K562 (cell line): ENCODE data around the gene FAM167B. TPM values are rescaled to one million over a fixed set of nuclear protein-coding genes. Genes with fewer than 3 reads are reported as not detected.

Experiments used
- AFF1 ChIP-seq, 2 experiments: fragments of 450-650 bp; IDR thresholded peaks; 2 replicates each; pipeline ENCODE4 v1.6.1; 2018; ENCODE audit warnings: mild to moderate bottlenecking in 2 of 2, low read depth in 1 of 2; ENCODE audit not compliant: partially characterized antibody in 2 of 2
- DLX4 ChIP-seq: fragments of 250-450 bp; sonication (Bioruptor Pico); IDR thresholded peaks from 2 replicates; pipeline ENCODE4 v1.6.1; 2021; ENCODE audit warnings: mild to moderate bottlenecking
- HDAC1 ChIP-seq, 2 experiments: fragments of 450-650 bp; IDR thresholded peaks; 2 replicates each; pipeline ENCODE4 v1.6.1; 2016 to 2017; ENCODE audit warnings: inconsistent platforms in 1 of 2, mild to moderate bottlenecking in 1 of 2, moderate library complexity in 1 of 2
- NCOA1 ChIP-seq: fragments of 450-650 bp; IDR thresholded peaks from 2 replicates; pipeline ENCODE4 v1.6.1; 2016; ENCODE audit warnings: low read depth
- NFIC ChIP-seq: fragments of 450-650 bp; IDR thresholded peaks from 2 replicates; pipeline ENCODE4 v1.6.1; 2017; ENCODE audit warnings: mild to moderate bottlenecking, inconsistent platforms
- PCBP1 ChIP-seq: fragments of 200-400 bp; formaldehyde crosslinking; IDR thresholded peaks from 2 replicates; pipeline ENCODE4 v1.6.1; 2018; ENCODE audit warnings: mild to moderate bottlenecking, low read depth, low read length; ENCODE audit not compliant: poor library complexity, severe bottlenecking
- TCF7 ChIP-seq: sonication (generic); IDR thresholded peaks from 2 replicates; pipeline ENCODE4 v1.6.1; 2016; ENCODE audit warnings: antibody characterized with exemption, borderline replicate concordance
- ZNF217 ChIP-seq: sonication (generic); formaldehyde crosslinking; IDR thresholded peaks from 2 replicates; pipeline ENCODE4 v1.8.0; 2022; ENCODE audit warnings: mild to moderate bottlenecking, missing genetic modification reagents
- polyA plus RNA-seq, 8 experiments: library from polyadenylated mRNA; depleted of rRNA in 4 of 8; stranded (reverse) in 5 of 8; unstranded in 3 of 8; fragments of >200 nt; fragmentation: Nextera tagmentation in 2 of 8; fragmentation: Illumina TruSeq in 1 of 8; extraction: Ambion mirVana in 2 of 8; extraction: Trizol in 1 of 8; gene quantifications; 2 replicates each; pipeline versions ENCODE4 v1.2.1 to v1.2.3, GENCODE V29; 2011 to 2014; ENCODE audit warnings: inconsistent platforms in 1 of 8, missing spikeins in 1 of 8
- total RNA-seq, 7 experiments: library from RNA; depleted of rRNA in 6 of 7; stranded (reverse); fragments of >200 nt in 6 of 7; fragmentation: Illumina TruSeq in 2 of 7; extraction: Trizol in 2 of 7; gene quantifications; 2 replicates each; pipeline versions ENCODE4 v1.2.1 to v1.2.3, GENCODE V29; 2011 to 2021; ENCODE audit warnings: low replicate concordance in 1 of 7
- TF ChIP-seq, protein P1 (sequence below): sonication (generic); formaldehyde crosslinking; IDR thresholded peaks from 2 replicates; pipeline ENCODE4 v1.8.0; 2023; ENCODE audit warnings: mild to moderate bottlenecking, missing genetic modification reagents
- TF ChIP-seq, protein P2 (sequence below): sonication (generic); formaldehyde crosslinking; IDR thresholded peaks from 2 replicates; pipeline ENCODE4 v1.8.1; 2022; ENCODE audit warnings: missing genetic modification reagents
- TF ChIP-seq, protein P3 (sequence below): fragments of 150-350 bp; IDR thresholded peaks from 2 replicates; pipeline ENCODE4 v1.6.1; 2014; ENCODE audit warnings: low read depth, mild to moderate bottlenecking, low read length, borderline replicate concordance

The FAM167B gene
- total and polyA plus RNA-seq, 9 of the 15 experiments (the other 6 are each of a cell fraction or from before 2014, with no cell fraction given): not detected

DNA sequence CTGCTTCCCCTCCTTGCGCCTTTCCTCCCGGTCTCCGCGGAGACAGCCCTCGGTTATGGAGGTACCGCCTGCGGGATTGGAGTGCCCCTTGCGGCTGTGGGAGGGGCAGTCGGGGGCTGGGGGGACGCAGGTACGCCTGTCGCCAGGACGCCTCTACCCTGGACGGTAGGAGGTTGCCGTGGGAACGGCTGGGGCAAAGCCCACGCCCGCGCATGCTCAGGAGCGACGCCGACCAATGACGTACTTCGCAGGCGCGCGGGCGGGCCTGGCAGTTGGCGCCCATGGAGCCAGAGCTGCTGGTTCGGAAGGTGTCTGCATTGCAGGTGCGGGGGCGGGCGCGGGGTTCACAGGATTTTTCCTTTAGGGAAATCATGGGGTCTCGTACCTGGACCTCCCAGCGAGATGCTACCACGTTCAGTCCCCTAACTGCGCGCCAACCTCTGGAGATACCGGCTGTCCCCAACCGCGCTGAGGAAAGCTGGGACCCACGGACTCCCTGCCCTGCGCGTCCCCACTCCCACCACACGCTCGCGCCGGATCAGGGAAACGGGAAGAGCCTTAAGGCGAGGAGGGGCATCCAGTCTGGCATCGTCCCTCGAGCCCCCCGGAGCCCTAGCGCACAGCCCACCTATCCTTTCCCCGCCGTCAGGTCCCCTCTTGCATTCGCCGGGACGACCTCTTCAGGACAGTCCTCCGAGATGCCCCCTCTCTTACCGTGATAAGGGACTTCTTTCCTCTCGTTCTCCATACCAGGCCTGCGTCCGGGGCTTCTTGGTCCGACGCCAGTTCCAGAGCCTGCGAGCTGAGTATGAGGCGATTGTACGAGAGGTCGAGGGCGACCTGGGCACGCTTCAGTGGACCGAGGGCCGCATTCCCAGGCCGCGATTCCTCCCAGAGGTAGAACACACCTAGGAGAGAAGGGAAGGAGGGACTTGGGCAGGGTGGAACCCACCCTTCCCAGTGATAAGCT is 41.3 kb upstream of the FAM167B start, which contains the start of gene IQCC (continued):
- TF ChIP-seq HDAC1 (IDR thresholded peaks at IDR 0.05) (peak; percentile 52 to 90; a peak in 3 of 4 replicates), DLX4 (no peak), NCOA1 (0 out of 2 replicates have a peak, but pooled peaks have one; percentile 17), TCF7 (peak; percentile 22; the same call in 1 of the 2 replicates), AFF1 (IDR thresholded peaks at IDR 0.05; ENCODE audit: low read depth in 1 of 2, partially characterized antibody in 2 of 2) (no peak), ZNF217 (CRISPR knock-in tag) (0 out of 2 replicates have a peak, but pooled peaks have one; percentile 67), NFIC (peak; percentile 43), PCBP1 (no peak)
- TF ChIP-seq, protein P1, sequence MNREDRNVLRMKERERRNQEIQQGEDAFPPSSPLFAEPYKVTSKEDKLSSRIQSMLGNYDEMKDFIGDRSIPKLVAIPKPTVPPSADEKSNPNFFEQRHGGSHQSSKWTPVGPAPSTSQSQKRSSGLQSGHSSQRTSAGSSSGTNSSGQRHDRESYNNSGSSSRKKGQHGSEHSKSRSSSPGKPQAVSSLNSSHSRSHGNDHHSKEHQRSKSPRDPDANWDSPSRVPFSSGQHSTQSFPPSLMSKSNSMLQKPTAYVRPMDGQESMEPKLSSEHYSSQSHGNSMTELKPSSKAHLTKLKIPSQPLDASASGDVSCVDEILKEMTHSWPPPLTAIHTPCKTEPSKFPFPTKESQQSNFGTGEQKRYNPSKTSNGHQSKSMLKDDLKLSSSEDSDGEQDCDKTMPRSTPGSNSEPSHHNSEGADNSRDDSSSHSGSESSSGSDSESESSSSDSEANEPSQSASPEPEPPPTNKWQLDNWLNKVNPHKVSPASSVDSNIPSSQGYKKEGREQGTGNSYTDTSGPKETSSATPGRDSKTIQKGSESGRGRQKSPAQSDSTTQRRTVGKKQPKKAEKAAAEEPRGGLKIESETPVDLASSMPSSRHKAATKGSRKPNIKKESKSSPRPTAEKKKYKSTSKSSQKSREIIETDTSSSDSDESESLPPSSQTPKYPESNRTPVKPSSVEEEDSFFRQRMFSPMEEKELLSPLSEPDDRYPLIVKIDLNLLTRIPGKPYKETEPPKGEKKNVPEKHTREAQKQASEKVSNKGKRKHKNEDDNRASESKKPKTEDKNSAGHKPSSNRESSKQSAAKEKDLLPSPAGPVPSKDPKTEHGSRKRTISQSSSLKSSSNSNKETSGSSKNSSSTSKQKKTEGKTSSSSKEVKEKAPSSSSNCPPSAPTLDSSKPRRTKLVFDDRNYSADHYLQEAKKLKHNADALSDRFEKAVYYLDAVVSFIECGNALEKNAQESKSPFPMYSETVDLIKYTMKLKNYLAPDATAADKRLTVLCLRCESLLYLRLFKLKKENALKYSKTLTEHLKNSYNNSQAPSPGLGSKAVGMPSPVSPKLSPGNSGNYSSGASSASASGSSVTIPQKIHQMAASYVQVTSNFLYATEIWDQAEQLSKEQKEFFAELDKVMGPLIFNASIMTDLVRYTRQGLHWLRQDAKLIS (CRISPR knock-in tag): peak; percentile 76; the same call in 1 of the 2 replicates
- TF ChIP-seq, protein P2, sequence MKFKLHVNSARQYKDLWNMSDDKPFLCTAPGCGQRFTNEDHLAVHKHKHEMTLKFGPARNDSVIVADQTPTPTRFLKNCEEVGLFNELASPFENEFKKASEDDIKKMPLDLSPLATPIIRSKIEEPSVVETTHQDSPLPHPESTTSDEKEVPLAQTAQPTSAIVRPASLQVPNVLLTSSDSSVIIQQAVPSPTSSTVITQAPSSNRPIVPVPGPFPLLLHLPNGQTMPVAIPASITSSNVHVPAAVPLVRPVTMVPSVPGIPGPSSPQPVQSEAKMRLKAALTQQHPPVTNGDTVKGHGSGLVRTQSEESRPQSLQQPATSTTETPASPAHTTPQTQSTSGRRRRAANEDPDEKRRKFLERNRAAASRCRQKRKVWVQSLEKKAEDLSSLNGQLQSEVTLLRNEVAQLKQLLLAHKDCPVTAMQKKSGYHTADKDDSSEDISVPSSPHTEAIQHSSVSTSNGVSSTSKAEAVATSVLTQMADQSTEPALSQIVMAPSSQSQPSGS (CRISPR knock-in tag): no peak
- TF ChIP-seq, protein P3, sequence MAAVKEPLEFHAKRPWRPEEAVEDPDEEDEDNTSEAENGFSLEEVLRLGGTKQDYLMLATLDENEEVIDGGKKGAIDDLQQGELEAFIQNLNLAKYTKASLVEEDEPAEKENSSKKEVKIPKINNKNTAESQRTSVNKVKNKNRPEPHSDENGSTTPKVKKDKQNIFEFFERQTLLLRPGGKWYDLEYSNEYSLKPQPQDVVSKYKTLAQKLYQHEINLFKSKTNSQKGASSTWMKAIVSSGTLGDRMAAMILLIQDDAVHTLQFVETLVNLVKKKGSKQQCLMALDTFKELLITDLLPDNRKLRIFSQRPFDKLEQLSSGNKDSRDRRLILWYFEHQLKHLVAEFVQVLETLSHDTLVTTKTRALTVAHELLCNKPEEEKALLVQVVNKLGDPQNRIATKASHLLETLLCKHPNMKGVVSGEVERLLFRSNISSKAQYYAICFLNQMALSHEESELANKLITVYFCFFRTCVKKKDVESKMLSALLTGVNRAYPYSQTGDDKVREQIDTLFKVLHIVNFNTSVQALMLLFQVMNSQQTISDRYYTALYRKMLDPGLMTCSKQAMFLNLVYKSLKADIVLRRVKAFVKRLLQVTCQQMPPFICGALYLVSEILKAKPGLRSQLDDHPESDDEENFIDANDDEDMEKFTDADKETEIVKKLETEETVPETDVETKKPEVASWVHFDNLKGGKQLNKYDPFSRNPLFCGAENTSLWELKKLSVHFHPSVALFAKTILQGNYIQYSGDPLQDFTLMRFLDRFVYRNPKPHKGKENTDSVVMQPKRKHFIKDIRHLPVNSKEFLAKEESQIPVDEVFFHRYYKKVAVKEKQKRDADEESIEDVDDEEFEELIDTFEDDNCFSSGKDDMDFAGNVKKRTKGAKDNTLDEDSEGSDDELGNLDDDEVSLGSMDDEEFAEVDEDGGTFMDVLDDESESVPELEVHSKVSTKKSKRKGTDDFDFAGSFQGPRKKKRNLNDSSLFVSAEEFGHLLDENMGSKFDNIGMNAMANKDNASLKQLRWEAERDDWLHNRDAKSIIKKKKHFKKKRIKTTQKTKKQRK: no peak
